Right renal pelvis (tissue), 4 donors: ENCODE data around the gene C2orf81. TPM values are rescaled to one million over a fixed set of nuclear protein-coding genes. Genes with fewer than 3 reads are reported as not detected.
"Not testable (repeated sequence)": the region's sequence is repeated elsewhere in the genome, so short reads cannot be mapped to it uniquely, and the experiment has no call there.

Source experiments
- DNase-seq, 4 donors: peaks; one replicate each; pipeline ENCODE4 v3.0.0-alpha.2; 2013; ENCODE audit warnings: low read depth in 4 of 4, low spot score in 3 of 4, missing footprints in 1 of 4
- polyA plus RNA-seq, 4 donors: library from polyadenylated mRNA; unstranded; fragments of 120-200 nt; gene quantifications; one replicate each; pipeline ENCODE4 v1.2.1, GENCODE V29; 2013; ENCODE audit not compliant: insufficient read length in 4 of 4

Gene C2orf81
- 1 to 10 TPM; 5.0 to 9.5 (median 7.2) TPM for polyA plus RNA-seq

GRCh38 chr2:74421221-74421870 lies at the start of gene C2orf81, which contains the start of gene WDR54:
Gene C2orf81, minus strand, starts transcription at chr2:74421619. Its CDS starts 59 bp downstream, at chr2:74421560.
Gene WDR54, plus strand, starts transcription at chr2:74421730. Its CDS starts 424 bp downstream, at chr2:74422154.
- peak in 3 of 4 donors; percentile 71 to 81 (median 74) for DNase-seq

- DNase-seq: not testable (repeated sequence)
Observed at GRCh38 chr2:74470742-74471141, 49.3 kb upstream of the C2orf81 start.

- no peak for DNase-seq
Observed at GRCh38 chr2:74464406-74464805, 43.0 kb upstream of the C2orf81 start.

- no peak for DNase-seq
Observed at GRCh38 chr2:74462786-74463105, 41.3 kb upstream of the C2orf81 start.

GRCh38 chr2:74462054-74462785 lies 40.8 kb upstream of the C2orf81 start:
- DNase-seq: no peak

- DNase-seq: no peak
Observed at GRCh38 chr2:74461187-74462053, 40.0 kb upstream of the C2orf81 start.

- not testable (repeated sequence) for DNase-seq
Observed at GRCh38 chr2:74460187-74460586, 38.8 kb upstream of the C2orf81 start.

- not testable (repeated sequence) for DNase-seq
Observed at GRCh38 chr2:74459503-74460118, 38.2 kb upstream of the C2orf81 start.

GRCh38 chr2:74458938-74459363 lies 37.5 kb upstream of the C2orf81 start:
- DNase-seq: no peak

- DNase-seq: peak; percentile 98 to 100 (median 100)
Observed at GRCh38 chr2:74458132-74458937, 36.9 kb upstream of the C2orf81 start, which contains the start of gene WBP1. Gene WBP1, plus strand, starts transcription at chr2:74458438. Its CDS starts 165 bp downstream, at chr2:74458603.

GRCh38 chr2:74457549-74458131 lies 36.2 kb upstream of the C2orf81 start:
- DNase-seq: peak in 1 of 4 donors; percentile 42

- DNase-seq: no peak
Observed at GRCh38 chr2:74457129-74457548, 35.7 kb upstream of the C2orf81 start.

GRCh38 chr2:74454654-74455511 lies 33.5 kb upstream of the C2orf81 start, which contains the start of gene INO80B:
Gene INO80B, plus strand, starts transcription at chr2:74455087. Its CDS starts 30 bp downstream, at chr2:74455117.
- DNase-seq: peak; percentile 95 to 99 (median 98)

GRCh38 chr2:74450570-74451190 lies 29.3 kb upstream of the C2orf81 start:
- no peak for DNase-seq

GRCh38 chr2:74448771-74449170 lies 27.4 kb upstream of the C2orf81 start:
- DNase-seq: no peak

- DNase-seq: no peak
Observed at GRCh38 chr2:74447230-74447999, 26.0 kb upstream of the C2orf81 start.
